HL-60 (cell line): ENCODE measurements around the gene NT5DC3.

Source experiments
- DNase-seq, 2 experiments: peaks; one replicate each; pipeline ENCODE4 v3.0.0-alpha.2; 2010 to 2020; ENCODE audit warnings: low read depth in 1 of 2, low spot score in 1 of 2
- H3K27ac ChIP-seq: fragments of 250-450 bp; sonication (Bioruptor Pico); replicated peaks from 2 replicates; pipeline ENCODE4 v1.5.1; 2020; ENCODE audit warnings: mild to moderate bottlenecking, moderate library complexity
- H3K27me3 ChIP-seq: fragments of 250-450 bp; sonication (Bioruptor Pico); 2 replicates; pipeline ENCODE4 v1.5.1; 2021; ENCODE audit warnings: mild to moderate bottlenecking, moderate library complexity; ENCODE audit not compliant: insufficient read depth, poor library complexity, severe bottlenecking
- H3K4me3 ChIP-seq: replicated peaks from 2 replicates; pipeline ENCODE4 v1.5.1; 2011; ENCODE audit warnings: mild to moderate bottlenecking, control low read depth, low read length; ENCODE audit not compliant: insufficient read depth
- GABPA ChIP-seq: IDR thresholded peaks from 2 replicates; pipeline ENCODE4 v1.6.1; 2012; ENCODE audit warnings: low read depth
- POLR2AphosphoS5 ChIP-seq: IDR thresholded peaks from 2 replicates; pipeline ENCODE4 v1.6.1; 2012; ENCODE audit warnings: low read depth
- REST ChIP-seq: IDR thresholded peaks from 2 replicates; pipeline ENCODE4 v1.6.1; 2012; ENCODE audit warnings: low read depth; ENCODE audit not compliant: insufficient replicate concordance
- SPI1 ChIP-seq: IDR thresholded peaks from 2 replicates; pipeline ENCODE4 v1.6.1; 2012; ENCODE audit warnings: low read depth, mild to moderate bottlenecking, borderline replicate concordance
- TF ChIP-seq, protein P1 (sequence below): IDR thresholded peaks from one replicate; pipeline ENCODE4 v1.5.1; 2011; ENCODE audit warnings: low read length, control low read depth, inconsistent platforms; ENCODE audit not compliant: insufficient read depth

Gene NT5DC3

DNA sequence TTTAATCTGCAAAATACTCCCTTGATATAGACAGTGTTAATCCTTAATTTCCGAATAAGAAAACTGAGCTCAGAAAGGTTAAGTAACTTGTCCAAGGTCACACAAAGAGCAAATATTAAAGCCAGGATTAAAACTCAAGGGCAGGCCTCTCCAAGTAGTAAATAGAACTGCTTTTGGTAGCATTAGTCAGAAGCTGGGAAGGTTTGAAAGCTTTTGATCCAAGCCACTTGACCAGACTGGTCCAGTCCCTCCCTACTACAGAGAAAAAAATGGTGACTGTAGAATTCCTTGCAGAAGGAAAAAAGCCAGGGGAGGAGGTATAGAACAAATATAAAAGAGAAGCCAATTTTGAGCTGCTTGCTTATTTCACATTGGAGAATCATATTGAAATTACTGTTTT, 111.5 kb downstream of the NT5DC3 start:
- Histone ChIP-seq H3K4me3 (no peak overlapping the region), H3K27me3 (no peaks in the 10 kb centered on the region), H3K27ac (no peak overlapping the region)
- no peak for DNase-seq
- no peak for TF ChIP-seq SPI1
- no peak for TF ChIP-seq GABPA
- TF ChIP-seq POLR2AphosphoS5, result no peak
- TF ChIP-seq REST, result no peak
- TF ChIP-seq, protein P1, sequence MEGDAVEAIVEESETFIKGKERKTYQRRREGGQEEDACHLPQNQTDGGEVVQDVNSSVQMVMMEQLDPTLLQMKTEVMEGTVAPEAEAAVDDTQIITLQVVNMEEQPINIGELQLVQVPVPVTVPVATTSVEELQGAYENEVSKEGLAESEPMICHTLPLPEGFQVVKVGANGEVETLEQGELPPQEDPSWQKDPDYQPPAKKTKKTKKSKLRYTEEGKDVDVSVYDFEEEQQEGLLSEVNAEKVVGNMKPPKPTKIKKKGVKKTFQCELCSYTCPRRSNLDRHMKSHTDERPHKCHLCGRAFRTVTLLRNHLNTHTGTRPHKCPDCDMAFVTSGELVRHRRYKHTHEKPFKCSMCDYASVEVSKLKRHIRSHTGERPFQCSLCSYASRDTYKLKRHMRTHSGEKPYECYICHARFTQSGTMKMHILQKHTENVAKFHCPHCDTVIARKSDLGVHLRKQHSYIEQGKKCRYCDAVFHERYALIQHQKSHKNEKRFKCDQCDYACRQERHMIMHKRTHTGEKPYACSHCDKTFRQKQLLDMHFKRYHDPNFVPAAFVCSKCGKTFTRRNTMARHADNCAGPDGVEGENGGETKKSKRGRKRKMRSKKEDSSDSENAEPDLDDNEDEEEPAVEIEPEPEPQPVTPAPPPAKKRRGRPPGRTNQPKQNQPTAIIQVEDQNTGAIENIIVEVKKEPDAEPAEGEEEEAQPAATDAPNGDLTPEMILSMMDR, result no peak

- Histone ChIP-seq H3K27ac (no peak overlapping the region), H3K27me3 (no peaks in the 10 kb centered on the region), H3K4me3 (no peak overlapping the region)
- DNase-seq, result no peak
- no peak for TF ChIP-seq POLR2AphosphoS5
- no peak for TF ChIP-seq GABPA
- TF ChIP-seq, protein P1, result no peak
- no peak for TF ChIP-seq SPI1
- TF ChIP-seq REST, result no peak
Observed at GRCh38 chr12:103728323-103728722, 112.7 kb downstream of the NT5DC3 start.

GRCh38 chr12:103727638-103728037, 113.4 kb downstream of the NT5DC3 start:
- TF ChIP-seq GABPA (no peak), SPI1 (no peak), REST (no peak), POLR2AphosphoS5 (no peak)
- TF ChIP-seq, protein P1, result no peak
- no peak overlapping the region for H3K27ac ChIP-seq
- H3K27me3 ChIP-seq, result no peaks in the 10 kb centered on the region
- no peak overlapping the region for H3K4me3 ChIP-seq
- DNase-seq, result no peak
